GM23338 (cell line): Measurements from ENCODE around the gene CITED4. TPM values are rescaled to one million over a fixed set of nuclear protein-coding genes. Genes with fewer than 3 reads are reported as not detected.

Experiments
- ATAC-seq: fragments of 200-7000 bp; cut with Tn5 transposase; 3 replicates; pipeline ENCODE4 v1.9.1; 2020
- DNase-seq: peaks from one replicate; pipeline ENCODE4 v3.0.0-alpha.2; 2015; ENCODE audit warnings: low spot score
- H2AFZ ChIP-seq: fragments of 200-600 bp; sonication (generic); 2 replicates; pipeline ENCODE4 v1.8.0; 2016; ENCODE audit warnings: antibody characterized with exemption, mild to moderate bottlenecking, moderate library complexity
- H3F3A ChIP-seq: fragments of 200-600 bp; sonication (generic); replicated peaks from 2 replicates; pipeline ENCODE4 v1.8.0; 2017; ENCODE audit warnings: antibody characterized with exemption, mixed run types, low read depth
- H3K27ac ChIP-seq: fragments of 200-600 bp; sonication (generic); 2 replicates; pipeline ENCODE4 v1.6.1; 2016; ENCODE audit warnings: low read depth
- H3K27me3 ChIP-seq: fragments of 200-600 bp; sonication (generic); 2 replicates; pipeline ENCODE4 v1.8.0; 2016; ENCODE audit warnings: mild to moderate bottlenecking, mixed run types, moderate library complexity; ENCODE audit not compliant: insufficient read depth
- H3K36me3 ChIP-seq: fragments of 200-600 bp; sonication (generic); 2 replicates; pipeline ENCODE4 v1.8.0; 2016; ENCODE audit warnings: mild to moderate bottlenecking; ENCODE audit not compliant: insufficient read depth
- H3K4me1 ChIP-seq: fragments of 200-600 bp; sonication (generic); 2 replicates; pipeline ENCODE4 v1.8.0; 2016; ENCODE audit warnings: mild to moderate bottlenecking, moderate library complexity; ENCODE audit not compliant: insufficient read depth
- H3K4me2 ChIP-seq: fragments of 200-600 bp; sonication (generic); 2 replicates; pipeline ENCODE4 v1.7.1; 2017; ENCODE audit warnings: mixed run types
- H3K4me3 ChIP-seq: fragments of 200-600 bp; sonication (generic); 2 replicates; pipeline ENCODE4 v1.6.1; 2016; ENCODE audit warnings: mixed run types
- H3K79me2 ChIP-seq: fragments of 200-600 bp; sonication (generic); replicated peaks from 2 replicates; pipeline ENCODE4 v1.8.0; 2017; ENCODE audit warnings: mild to moderate bottlenecking; ENCODE audit not compliant: insufficient read depth
- H3K9me2 ChIP-seq: fragments of 200-600 bp; sonication (generic); 2 replicates; pipeline ENCODE4 v1.8.0; 2017; ENCODE audit not compliant: insufficient read depth
- H4K20me1 ChIP-seq: fragments of 200-600 bp; sonication (generic); replicated peaks from 2 replicates; pipeline ENCODE4 v1.8.0; 2017; ENCODE audit warnings: mild to moderate bottlenecking; ENCODE audit not compliant: insufficient read depth
- H3K27ac Mint-ChIP-seq: 2 replicates; pipeline ENCODE4 v1.8.0; 2020; ENCODE audit warnings: inconsistent platforms, mild to moderate bottlenecking, moderate library complexity, mixed read lengths
- H3K27me3 Mint-ChIP-seq: 3 replicates; pipeline ENCODE4 v1.8.0; 2022; ENCODE audit warnings: low read depth, mild to moderate bottlenecking, moderate library complexity, mixed read lengths, inconsistent platforms; ENCODE audit not compliant: insufficient read depth, poor library complexity
- H3K36me3 Mint-ChIP-seq: 3 replicates; pipeline ENCODE4 v1.8.0; 2021; ENCODE audit warnings: low read depth, mild to moderate bottlenecking, inconsistent platforms, moderate library complexity, mixed read lengths
- H3K4me1 Mint-ChIP-seq: 3 replicates; pipeline ENCODE4 v1.8.0; 2020; ENCODE audit warnings: mild to moderate bottlenecking, inconsistent platforms, mixed read lengths
- H3K4me3 Mint-ChIP-seq: 3 replicates; pipeline ENCODE4 v1.8.0; 2021; ENCODE audit warnings: moderate library complexity, mild to moderate bottlenecking, inconsistent platforms, mixed read lengths
- H3K9me3 Mint-ChIP-seq: 3 replicates; pipeline ENCODE4 v1.8.0; 2020; ENCODE audit warnings: moderate library complexity, mild to moderate bottlenecking, inconsistent platforms, mixed read lengths
- CREB1 ChIP-seq: fragments of 250-450 bp; sonication (Bioruptor Pico); IDR thresholded peaks from 2 replicates; pipeline ENCODE4 v1.5.0; 2020; ENCODE audit warnings: low read depth, mild to moderate bottlenecking, moderate library complexity
- CTCF ChIP-seq, 2 experiments: fragments of 200-600 bp in 1 of 2; sonication (generic) in 1 of 2; conservative IDR thresholded peaks; 2 replicates each; pipeline versions ENCODE4 v1.5.1 to v1.6.1; 2016 to 2017; ENCODE audit warnings: antibody characterized with exemption in 2 of 2, low read depth in 2 of 2, mild to moderate bottlenecking in 2 of 2, moderate library complexity in 1 of 2
- ETS1 ChIP-seq: IDR thresholded peaks from 2 replicates; pipeline ENCODE4 v1.6.1; 2016; ENCODE audit warnings: antibody characterized with exemption
- EZH2phosphoT487 ChIP-seq: fragments of 200-600 bp; sonication (generic); IDR thresholded peaks from one replicate; pipeline ENCODE4 v1.8.1; 2018; ENCODE audit warnings: antibody characterized with exemption; ENCODE audit not compliant: unreplicated experiment
- NANOG ChIP-seq: IDR thresholded peaks from 2 replicates; pipeline ENCODE4 v1.6.1; 2016; ENCODE audit warnings: antibody characterized with exemption, borderline replicate concordance
- POLR2AphosphoS5 ChIP-seq: IDR thresholded peaks from 2 replicates; pipeline ENCODE4 v1.6.1; 2016; ENCODE audit warnings: antibody characterized with exemption, low read depth
- STAT1 ChIP-seq: IDR thresholded peaks from one replicate; pipeline ENCODE4 v1.6.1; 2016; ENCODE audit warnings: antibody characterized with exemption; ENCODE audit not compliant: unreplicated experiment
- ZNF462 ChIP-seq: fragments of 250-450 bp; sonication (Bioruptor Pico); IDR thresholded peaks from 2 replicates; pipeline ENCODE4 v1.5.0; 2020; ENCODE audit warnings: mild to moderate bottlenecking, moderate library complexity
- polyA plus RNA-seq: library from polyadenylated mRNA; unstranded; fragments of >200 nt; fragmentation: Nextera tagmentation; extraction: Ambion mirVana; gene quantifications from 2 replicates; pipeline ENCODE4 v1.2.1, GENCODE V29; 2016
- total RNA-seq: library from RNA; depleted of rRNA; stranded (reverse); fragments of >200 nt; shearing (Covaris generic); gene quantifications from 2 replicates; pipeline ENCODE4 v1.2.3, GENCODE V29; 2014

Gene CITED4
- total and polyA plus RNA-seq, 2 experiments from 2014 or later: 2.9 to 18.7 TPM

DNA sequence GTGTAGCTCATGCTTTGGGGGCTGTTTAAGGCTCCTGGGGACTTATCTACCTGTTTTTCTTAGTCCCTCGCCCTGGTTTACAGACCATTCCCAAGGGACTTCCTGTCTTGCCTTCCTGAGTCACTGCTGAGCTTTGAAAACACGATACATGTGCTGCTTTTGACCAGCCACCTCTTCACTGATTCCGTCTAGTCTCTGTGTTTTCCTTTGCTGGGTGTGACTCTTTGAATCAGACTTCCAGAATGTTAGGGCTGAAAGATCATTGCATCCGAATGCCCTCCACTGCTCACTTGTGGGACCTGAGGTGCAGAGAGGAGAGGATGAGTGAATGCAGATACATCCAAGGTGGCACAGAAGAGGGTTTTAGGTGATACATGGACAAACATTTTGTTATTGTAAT, 35.4 kb upstream of the CITED4 start (continued):
- TF ChIP-seq ZNF462 (CRISPR knock-in tag) (no peak), NANOG (no peak), STAT1 (no peak), ETS1 (no peak), POLR2AphosphoS5 (no peak)

GRCh38 chr1:40896482-40896881, 34.3 kb upstream of the CITED4 start:
- H3K4me2 ChIP-seq: no peak overlapping the region
- H3K27me3 ChIP-seq: no peaks in the 10 kb centered on the region
- Mint-ChIP-seq H3K36me3 (peaks cover 21% of the 10 kb centered on the region), H3K27me3 (peaks cover 6% of the 10 kb centered on the region), H3K4me1 (peaks cover 7% of the 10 kb centered on the region), H3K27ac (no peak overlapping the region), H3K4me3 (no peak overlapping the region), H3K9me3 (peaks cover 32% of the 10 kb centered on the region)
- TF ChIP-seq CREB1 (CRISPR knock-in tag) (no peak), EZH2phosphoT487 (no peak), CTCF (conservative IDR thresholded peaks at IDR 0.05; ENCODE audit: low read depth in 2 of 2) (no peak)
- DNase-seq (no peak), ATAC-seq (no peak)
- no peak overlapping the region for H3K4me3 ChIP-seq
- H4K20me1 ChIP-seq: no peaks in the 10 kb centered on the region
- no peaks in the 10 kb centered on the region for H3K36me3 ChIP-seq
- H3F3A ChIP-seq: no peaks in the 10 kb centered on the region
- no peak overlapping the region for H3K27ac ChIP-seq
- H3K79me2 ChIP-seq: no peaks in the 10 kb centered on the region
- H3K4me1 ChIP-seq: peaks cover 4% of the 10 kb centered on the region; the same call in 1 of the 2 replicates
- peaks cover 5% of the 10 kb centered on the region; the same call in 1 of the 2 replicates for H3K9me2 ChIP-seq
- H2AFZ ChIP-seq: 0 out of 2 replicates have a peak overlapping the region, but pooled peaks have one; percentile 28
